Hepatic stellate cell (primary cell): ENCODE results near the gene RABGEF1.

Experiments used
- DNase-seq: peaks from one replicate; pipeline ENCODE4 v3.0.0; 2011; ENCODE audit warnings: low spot score

The RABGEF1 gene

DNA sequence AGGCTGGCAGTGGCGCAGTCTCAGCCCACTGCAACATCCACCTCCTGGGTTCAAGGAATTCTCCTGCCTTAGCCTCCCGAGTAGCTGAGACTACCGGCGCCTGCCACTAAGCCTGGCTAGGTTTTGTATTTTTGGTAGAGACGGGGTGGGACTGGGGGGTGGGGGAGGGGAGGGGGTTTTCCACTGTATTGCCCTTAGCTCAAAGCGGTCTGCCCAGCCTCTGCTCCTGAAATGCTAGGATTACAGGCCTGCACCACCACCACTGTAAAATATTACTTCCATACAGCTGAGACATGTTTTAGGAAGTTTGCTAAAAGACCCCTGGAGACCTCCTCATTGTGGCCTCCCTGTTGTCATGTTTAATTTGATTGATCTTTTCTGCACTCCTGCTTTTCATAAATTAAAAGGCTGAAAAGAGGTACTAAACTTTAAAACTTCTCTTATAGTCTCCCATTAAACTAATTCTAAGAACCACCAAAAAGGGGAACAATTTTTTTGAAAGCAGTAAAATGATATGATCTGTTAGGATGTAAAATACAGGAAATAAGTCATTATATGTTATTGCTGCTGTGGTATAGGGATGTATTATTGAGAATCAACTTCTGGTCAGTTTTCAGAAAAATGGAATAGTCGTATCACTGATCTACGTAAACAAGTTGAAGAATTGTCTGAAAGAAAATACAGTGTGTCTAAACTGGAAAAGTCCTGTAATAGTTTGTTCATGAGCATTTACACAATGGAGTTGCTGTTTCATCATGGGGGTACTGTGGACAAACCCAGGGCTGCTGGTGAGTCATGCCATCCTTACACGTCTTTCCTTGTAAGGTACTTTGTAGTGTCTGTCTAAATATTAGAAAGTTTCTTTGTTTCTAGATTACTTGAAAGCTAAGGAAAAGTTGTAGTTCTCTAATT lies 107.6 kb downstream of the RABGEF1 start:
- no peak for DNase-seq

DNA sequence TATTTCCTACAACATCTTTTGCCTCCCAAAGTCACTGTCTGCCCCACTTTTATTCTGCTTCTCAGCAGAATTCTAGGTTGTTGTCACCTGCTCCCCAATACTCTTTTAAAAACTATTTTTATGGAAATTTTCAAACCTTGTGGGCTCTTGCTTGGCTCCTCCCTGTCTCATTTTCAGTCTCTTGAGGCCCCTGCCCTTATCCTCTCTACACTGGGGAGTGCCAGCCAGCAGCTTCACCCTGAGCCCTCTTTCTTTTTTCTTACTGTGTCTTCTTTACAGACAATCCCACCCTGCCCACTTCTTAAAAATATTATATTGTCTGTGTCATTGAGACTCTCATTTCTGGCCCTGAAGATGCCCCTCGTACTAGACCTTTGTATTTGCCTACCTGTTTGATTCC lies 118.8 kb downstream of the RABGEF1 start:
- DNase-seq, result no peak

DNA sequence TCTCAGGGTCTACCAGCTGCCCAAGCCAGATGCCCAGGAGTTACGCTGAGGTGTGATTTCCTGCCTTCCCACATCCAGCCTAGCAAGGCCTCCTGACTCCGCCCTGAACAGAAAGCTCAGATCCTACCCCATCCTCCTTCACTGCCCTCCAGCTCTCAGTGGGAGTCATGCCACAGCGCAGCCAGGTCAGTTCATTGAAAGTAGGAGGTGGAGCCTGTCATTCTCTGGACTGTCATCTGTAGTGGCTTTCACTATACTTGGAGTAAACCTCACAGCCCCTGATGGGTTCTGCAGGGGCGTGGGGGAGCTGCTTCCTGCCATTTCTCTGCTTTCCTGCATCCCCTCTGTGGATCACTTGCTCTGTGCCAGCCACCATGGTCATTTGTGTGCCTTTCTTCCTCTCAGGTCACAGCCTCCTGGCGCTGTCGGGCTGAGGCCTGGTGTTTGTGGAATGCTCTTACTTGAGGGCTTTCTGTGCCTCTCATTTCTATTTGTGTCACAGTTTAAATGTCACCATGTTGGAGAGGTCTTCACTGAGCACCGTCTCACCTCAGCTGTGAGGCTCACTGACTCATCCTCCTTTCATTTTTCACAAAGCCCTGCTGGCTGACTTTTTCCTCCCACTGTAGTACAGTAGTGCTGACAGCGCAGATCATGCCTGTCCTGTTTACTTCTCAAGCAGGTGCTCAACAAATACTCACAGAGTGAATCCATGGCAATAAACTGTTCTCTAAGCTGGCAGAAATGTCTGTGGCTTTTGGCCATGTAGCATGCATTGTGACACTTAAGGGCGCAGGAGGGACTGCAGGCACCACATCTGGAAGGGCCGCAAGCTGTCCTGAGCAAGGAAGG lies 119.5 kb downstream of the RABGEF1 start:
- no peak for DNase-seq

DNA sequence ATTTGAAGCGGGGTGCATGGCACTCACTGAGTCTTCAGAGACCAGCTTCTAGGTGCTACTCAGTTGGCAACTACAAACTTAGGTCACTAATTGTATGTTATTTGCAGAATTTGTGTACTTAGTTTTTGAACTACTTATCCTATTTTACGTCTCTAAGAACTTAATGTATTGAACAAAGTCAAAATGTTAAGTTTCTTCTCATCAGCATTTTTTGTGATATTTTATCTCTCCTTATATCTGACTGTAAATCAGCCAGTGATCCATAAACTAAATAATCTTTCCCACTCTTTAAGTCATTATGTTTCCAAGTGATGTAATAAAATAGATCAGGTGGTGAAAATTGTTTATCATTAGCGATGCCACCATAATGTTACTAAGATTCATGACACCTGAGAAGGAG lies 120.2 kb downstream of the RABGEF1 start:
- DNase-seq, result no peak
